GM12872 (cell line): ENCODE results near the gene CCDC57.

Experiments used
- TF ChIP-seq, protein P1 (sequence below): IDR thresholded peaks from 3 replicates; pipeline ENCODE4 v1.5.1; 2011; ENCODE audit warnings: low read depth, mild to moderate bottlenecking, low read length, moderate library complexity; ENCODE audit not compliant: insufficient read depth

CCDC57 gene

GRCh38 chr17:82120148-82120547, 92.5 kb downstream of the CCDC57 start:
- TF ChIP-seq, protein P1, sequence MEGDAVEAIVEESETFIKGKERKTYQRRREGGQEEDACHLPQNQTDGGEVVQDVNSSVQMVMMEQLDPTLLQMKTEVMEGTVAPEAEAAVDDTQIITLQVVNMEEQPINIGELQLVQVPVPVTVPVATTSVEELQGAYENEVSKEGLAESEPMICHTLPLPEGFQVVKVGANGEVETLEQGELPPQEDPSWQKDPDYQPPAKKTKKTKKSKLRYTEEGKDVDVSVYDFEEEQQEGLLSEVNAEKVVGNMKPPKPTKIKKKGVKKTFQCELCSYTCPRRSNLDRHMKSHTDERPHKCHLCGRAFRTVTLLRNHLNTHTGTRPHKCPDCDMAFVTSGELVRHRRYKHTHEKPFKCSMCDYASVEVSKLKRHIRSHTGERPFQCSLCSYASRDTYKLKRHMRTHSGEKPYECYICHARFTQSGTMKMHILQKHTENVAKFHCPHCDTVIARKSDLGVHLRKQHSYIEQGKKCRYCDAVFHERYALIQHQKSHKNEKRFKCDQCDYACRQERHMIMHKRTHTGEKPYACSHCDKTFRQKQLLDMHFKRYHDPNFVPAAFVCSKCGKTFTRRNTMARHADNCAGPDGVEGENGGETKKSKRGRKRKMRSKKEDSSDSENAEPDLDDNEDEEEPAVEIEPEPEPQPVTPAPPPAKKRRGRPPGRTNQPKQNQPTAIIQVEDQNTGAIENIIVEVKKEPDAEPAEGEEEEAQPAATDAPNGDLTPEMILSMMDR = no peak

GRCh38 chr17:82118815-82119380, 93.7 kb downstream of the CCDC57 start:
- TF ChIP-seq, protein P1 = no peak

- TF ChIP-seq, protein P1 = no peak
These were observed 94.4 kb downstream of the CCDC57 start for GRCh38 chr17:82118168-82118814.

DNA sequence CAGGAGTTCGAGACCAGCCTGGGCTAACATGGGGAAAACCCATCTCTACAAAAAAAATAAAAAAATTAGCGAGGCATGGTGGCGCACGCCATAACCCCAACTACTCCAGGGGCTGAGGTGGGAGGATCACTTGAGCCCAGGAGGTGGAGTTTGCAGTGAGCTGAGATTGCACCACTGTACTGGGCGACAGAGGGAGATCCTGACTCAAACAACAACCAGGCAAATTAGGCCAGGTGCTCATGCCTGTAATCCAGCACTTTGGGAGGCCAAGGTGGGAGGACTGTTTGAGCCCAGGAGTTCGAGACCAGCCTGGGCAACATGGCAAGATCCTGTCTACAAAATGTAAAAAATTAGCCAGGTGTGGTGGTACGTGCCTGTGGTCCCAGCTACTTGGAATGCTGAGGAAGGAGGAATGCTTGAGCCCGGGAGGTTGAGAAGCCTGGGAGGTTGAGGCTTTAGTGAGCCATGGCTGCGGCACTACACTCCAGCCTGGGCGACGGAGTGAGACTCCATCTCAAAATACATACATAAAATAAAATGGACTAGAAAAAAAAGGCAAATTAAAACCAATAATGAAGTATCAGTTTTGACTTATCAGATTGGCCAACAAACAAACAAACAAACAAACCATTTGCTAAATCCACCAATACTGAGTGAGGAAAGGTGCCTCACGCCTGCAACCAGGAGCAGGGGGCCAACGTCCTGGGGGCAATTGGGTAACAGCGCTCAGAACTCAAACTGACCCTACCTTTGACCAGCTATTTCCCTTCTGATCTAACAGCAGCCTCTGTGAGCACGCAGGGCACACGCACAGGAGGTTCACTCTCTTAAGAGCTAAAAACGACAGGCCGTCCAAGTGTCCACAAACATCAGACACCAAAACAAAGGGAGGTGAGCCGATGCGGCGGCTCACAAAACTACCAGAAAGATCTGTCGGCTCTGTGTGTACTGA, 95.2 kb downstream of the CCDC57 start:
- TF ChIP-seq, protein P1 = no peak

- TF ChIP-seq, protein P1 = no peak
These were observed 96.4 kb downstream of the CCDC57 start for GRCh38 chr17:82116246-82116645.

GRCh38 chr17:82114872-82115271, 97.8 kb downstream of the CCDC57 start:
- TF ChIP-seq, protein P1 = no peak

DNA sequence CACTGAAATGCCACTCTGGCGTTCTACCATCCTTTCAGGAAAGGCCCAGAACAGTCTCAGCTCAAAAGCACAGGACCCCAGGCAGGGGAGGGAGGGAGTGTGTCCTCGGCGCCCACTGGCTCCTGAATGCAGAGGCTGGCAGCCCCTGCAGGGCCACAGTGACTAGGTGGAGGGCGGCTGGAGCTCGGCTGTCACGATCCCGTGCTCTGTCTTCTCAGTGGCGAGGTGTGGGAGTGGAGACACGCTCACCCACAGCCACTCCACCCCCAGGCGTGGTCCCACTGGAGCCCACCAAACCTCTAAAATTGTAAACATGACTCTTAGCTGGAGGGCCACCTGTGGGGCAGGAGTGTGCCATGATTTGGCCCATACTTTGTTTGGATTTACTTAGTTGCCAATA, 98.2 kb downstream of the CCDC57 start:
- TF ChIP-seq, protein P1 = no peak
